H1 (cell line): Measurements from ENCODE around the gene TOGARAM1. TPM values are rescaled to one million over a fixed set of nuclear protein-coding genes. Genes with fewer than 3 reads are reported as not detected.

Experiments
- CTCF ChIA-PET: fragments of 300-600 bp; sonication (Branson Sonifier 250); formaldehyde crosslinking; loops from one replicate; lab custom pipeline; 2021; ENCODE audit not compliant: partially characterized antibody; lab: Charles Lee
- POLR2A ChIA-PET: fragments of 300-600 bp; sonication (Branson Sonifier 250); formaldehyde crosslinking; loops from one replicate; lab custom pipeline; 2021; ENCODE audit warnings: inconsistent platforms; ENCODE audit not compliant: partially characterized antibody; lab: Charles Lee
- DNase-seq, 2 experiments: peaks; one replicate each; pipeline versions ENCODE4 v3.0.0 to v3.0.0-alpha.2; 2010 to 2022; ENCODE audit warnings: low spot score in 2 of 2, low read depth in 1 of 2, mixed read lengths in 1 of 2
- FAIRE-seq: peaks from 2 replicates; lab custom pipeline; 2011; peaks lifted over from hg19 to GRCh38; lab: Jason Lieb, UNC
- H2AFZ ChIP-seq: 2 replicates; pipeline ENCODE4 v1.8.1; 2012; ENCODE audit warnings: low read length, inconsistent platforms
- H2AK5ac ChIP-seq: 2 replicates; pipeline ENCODE4 v1.6.1; 2013; ENCODE audit warnings: low read depth, low read length
- H2BK120ac ChIP-seq: replicated peaks from 2 replicates; pipeline ENCODE3; 2013; ENCODE audit warnings: low read depth, low read length, inconsistent platforms
- H2BK12ac ChIP-seq: 2 replicates; pipeline ENCODE4 v1.6.1; 2013; ENCODE audit warnings: low read depth, low read length
- H2BK15ac ChIP-seq: 2 replicates; pipeline ENCODE4 v1.6.1; 2013; ENCODE audit warnings: low read length
- H2BK20ac ChIP-seq: 2 replicates; pipeline ENCODE4 v1.6.1; 2013; ENCODE audit warnings: low read length
- H2BK5ac ChIP-seq: 2 replicates; pipeline ENCODE4 v1.6.1; 2013; ENCODE audit warnings: low read depth, low read length
- H3K14ac ChIP-seq: 2 replicates; pipeline ENCODE4 v1.6.1; 2013; ENCODE audit warnings: inconsistent platforms; ENCODE audit not compliant: insufficient read length
- H3K18ac ChIP-seq: 2 replicates; pipeline ENCODE4 v1.6.1; 2013; ENCODE audit warnings: low read length; ENCODE audit errors: extremely low read depth
- H3K23ac ChIP-seq: 2 replicates; pipeline ENCODE4 v1.6.1; 2013; ENCODE audit warnings: inconsistent platforms; ENCODE audit not compliant: insufficient read length
- H3K23me2 ChIP-seq: 2 replicates; pipeline ENCODE4 v1.6.1; 2013; ENCODE audit warnings: low read depth, low read length
- H3K27ac ChIP-seq: 2 replicates; pipeline ENCODE4 v1.6.1; 2011; ENCODE audit warnings: low read depth, low read length, inconsistent platforms
- H3K27me3 ChIP-seq, 4 experiments: replicated peaks in 1 of 4; 1 replicate in 1 of 4; 2 replicates in 3 of 4; pipeline versions ENCODE4 v1.6.1 to v1.8.1; 2011 to 2013; ENCODE audit warnings: low read length in 3 of 4, mild to moderate bottlenecking in 3 of 4, inconsistent platforms in 2 of 4, mixed read lengths in 2 of 4, moderate library complexity in 1 of 4; ENCODE audit not compliant: control insufficient read depth in 3 of 4, insufficient read depth in 3 of 4; ENCODE audit errors: extremely low read depth in 1 of 4
- H3K36me3 ChIP-seq, 4 experiments: 2 replicates each; pipeline versions ENCODE4 v1.6.1 to v1.8.1; 2011 to 2013; ENCODE audit warnings: mild to moderate bottlenecking in 4 of 4, low read length in 3 of 4, moderate library complexity in 2 of 4, control low read depth in 1 of 4, inconsistent platforms in 1 of 4; ENCODE audit not compliant: insufficient read depth in 4 of 4, control insufficient read depth in 2 of 4
- H3K4ac ChIP-seq: replicated peaks from 2 replicates; pipeline ENCODE3; 2013; ENCODE audit warnings: low read length, low read depth, mixed read lengths, inconsistent platforms; ENCODE audit not compliant: insufficient read length
- H3K4me1 ChIP-seq, 4 experiments: replicated peaks in 1 of 4; 1 replicate in 1 of 4; 2 replicates in 3 of 4; pipeline versions ENCODE4 v1.6.1 to v1.8.1; 2011 to 2013; ENCODE audit warnings: low read length in 3 of 4, inconsistent platforms in 2 of 4, mixed read lengths in 1 of 4; ENCODE audit not compliant: insufficient read depth in 4 of 4, control insufficient read depth in 3 of 4
- H3K4me2 ChIP-seq, 2 experiments: 2 replicates each; pipeline versions ENCODE4 v1.6.1 to v1.8.1; 2011 to 2013; ENCODE audit warnings: low read depth in 2 of 2, low read length in 2 of 2, control low read depth in 1 of 2, inconsistent platforms in 1 of 2, mild to moderate bottlenecking in 1 of 2; ENCODE audit not compliant: insufficient read depth in 1 of 2
- H3K4me3 ChIP-seq, 4 experiments: fragments of 200-600, 300-600 bp in 1 of 4; sonication (generic), shearing (Covaris generic), sonication (Bioruptor Twin) in 1 of 4; 2 replicates each; pipeline versions ENCODE4 v1.5.1 to v1.8.1; 2011 to 2016; ENCODE audit warnings: low read length in 4 of 4, low read depth in 3 of 4, control low read depth in 2 of 4, inconsistent platforms in 2 of 4, mild to moderate bottlenecking in 2 of 4, mixed read lengths in 1 of 4, moderate library complexity in 1 of 4; ENCODE audit not compliant: insufficient read depth in 2 of 4; ENCODE audit errors: extremely low read depth in 1 of 4
- H3K56ac ChIP-seq: replicated peaks from 2 replicates; pipeline ENCODE3; 2013; ENCODE audit warnings: low read depth, mild to moderate bottlenecking, mixed read lengths, low read length, inconsistent platforms; ENCODE audit not compliant: insufficient read length
- H3K79me1 ChIP-seq: 2 replicates; pipeline ENCODE4 v1.6.1; 2013; ENCODE audit warnings: low read depth, low read length, control low read depth
- H3K79me2 ChIP-seq, 2 experiments: 2 replicates each; pipeline versions ENCODE4 v1.6.1 to v1.8.1; 2012 to 2013; ENCODE audit warnings: low read length in 2 of 2, mild to moderate bottlenecking in 2 of 2, inconsistent platforms in 1 of 2; ENCODE audit not compliant: insufficient read depth in 2 of 2, control insufficient read depth in 1 of 2
- H3K9ac ChIP-seq, 4 experiments: replicated peaks in 1 of 4; 1 replicate in 1 of 4; 2 replicates in 3 of 4; pipeline versions ENCODE4 v1.6.1 to v1.8.1; 2011 to 2013; ENCODE audit warnings: low read depth in 3 of 4, low read length in 3 of 4, control low read depth in 2 of 4, mild to moderate bottlenecking in 2 of 4, moderate library complexity in 2 of 4, inconsistent platforms in 1 of 4; ENCODE audit errors: extremely low read depth in 1 of 4
- H3K9me3 ChIP-seq, 2 experiments: 2 replicates each; pipeline versions ENCODE4 v1.6.1 to v1.8.1; 2012 to 2013; ENCODE audit warnings: mild to moderate bottlenecking in 2 of 2, moderate library complexity in 2 of 2, control low read depth in 1 of 2, inconsistent platforms in 1 of 2, low read depth in 1 of 2, low read length in 1 of 2, mixed read lengths in 1 of 2; ENCODE audit not compliant: insufficient read depth in 2 of 2
- H4K20me1 ChIP-seq, 2 experiments: replicated peaks in 1 of 2; 2 replicates each; pipeline versions ENCODE3 to v1.8.1; 2011 to 2013; ENCODE audit warnings: inconsistent platforms in 2 of 2, low read length in 2 of 2, mild to moderate bottlenecking in 1 of 2; ENCODE audit not compliant: insufficient read depth in 2 of 2, control insufficient read depth in 1 of 2
- H4K5ac ChIP-seq: 2 replicates; pipeline ENCODE4 v1.6.1; 2013; ENCODE audit warnings: low read length, low read depth, mixed read lengths, inconsistent platforms; ENCODE audit not compliant: insufficient read length
- H4K8ac ChIP-seq: 2 replicates; pipeline ENCODE4 v1.8.0; 2013; ENCODE audit warnings: mild to moderate bottlenecking, moderate library complexity, low read length, inconsistent platforms; ENCODE audit not compliant: insufficient read depth; ENCODE audit errors: extremely low read depth
- H4K91ac ChIP-seq: replicated peaks from 2 replicates; pipeline ENCODE3; 2013; ENCODE audit warnings: low read length, mixed read lengths, inconsistent platforms; ENCODE audit not compliant: insufficient read length
- CBX8 ChIP-seq: fragments of 300-800, 300-1000 bp; sonication (generic); IDR thresholded peaks from 2 replicates; pipeline ENCODE4 v1.7.1; 2016; ENCODE audit warnings: low read depth, low read length, borderline replicate concordance
- CHD2 ChIP-seq: IDR thresholded peaks from 2 replicates; pipeline ENCODE4 v1.6.1; 2012; ENCODE audit warnings: low read length, improper control_type of control experiment
- CTBP2 ChIP-seq: IDR thresholded peaks from 2 replicates; pipeline ENCODE4 v1.7.0; 2011; ENCODE audit warnings: borderline replicate concordance, mild to moderate bottlenecking, moderate library complexity, mixed read lengths, low read length; ENCODE audit not compliant: insufficient read depth, insufficient read length
- FOSL1 ChIP-seq: IDR thresholded peaks from 2 replicates; pipeline ENCODE4 v1.6.1; 2011; ENCODE audit warnings: mild to moderate bottlenecking, low read depth, low read length, moderate library complexity; ENCODE audit not compliant: insufficient read depth
- POU5F1 ChIP-seq: IDR thresholded peaks from 2 replicates; pipeline ENCODE4 v1.6.1; 2011; ENCODE audit warnings: low read depth, mild to moderate bottlenecking, low read length, moderate library complexity
- SUZ12 ChIP-seq: fragments of 200-600 bp; sonication (generic); IDR thresholded peaks from 2 replicates; pipeline ENCODE4 v1.6.1; 2012; ENCODE audit warnings: mild to moderate bottlenecking, inconsistent platforms, low read length, moderate library complexity, mixed read lengths
- WGBS, 2 experiments: shearing (Covaris generic) in 1 of 2; methylation state at CpG; one replicate each; pipeline versions ENCODE4 v1.1.6 to v1.1.7; 2013 to 2015; ENCODE audit warnings: low lambda C conversion rate in 2 of 2, mixed read lengths in 2 of 2, inconsistent platforms in 1 of 2, low coverage in 1 of 2, missing lambda C conversion rate in 1 of 2; ENCODE audit not compliant: insufficient replicate concordance in 2 of 2, insufficient coverage in 1 of 2, insufficient read length in 1 of 2; ENCODE audit errors: extremely low coverage in 1 of 2, missing lambda C conversion rate in 1 of 2; 5-methylcytosine and 5-hydroxymethylcytosine counted together
- polyA plus RNA-seq, 7 experiments: library from polyadenylated mRNA; depleted of rRNA in 3 of 7; stranded (reverse) in 5 of 7; unstranded in 2 of 7; fragments of >200 nt in 5 of 7; fragments of 200-250 nt in 2 of 7; gene quantifications; 1 replicate in 5 of 7; 2 replicates in 1 of 7; 4 replicates in 1 of 7; pipeline versions ENCODE4 v1.2.1 to v1.2.3, GENCODE V29; 2011 to 2013; ENCODE audit warnings: missing spikeins in 2 of 7, mixed read lengths in 2 of 7
- total RNA-seq: library from RNA; stranded (reverse); fragmentation: NEBNext Ultra II Directional; extraction: Animal tissue kit (Norgen Biotek cat#: 25700); gene quantifications from 2 replicates; pipeline ENCODE4 v1.2.1, GENCODE V29; 2021

TOGARAM1 gene
- total and polyA plus RNA-seq, 2 of the 8 experiments (the other 6 are each of a cell fraction or from before 2014, with no cell fraction given) = 2.5 to 6.8 TPM

- Histone ChIP-seq H3K4me1 (no peaks in the 10 kb centered on the region), H2BK120ac (no peak overlapping the region), H4K20me1 (no peaks in the 10 kb centered on the region), H2AFZ (no peak overlapping the region), H2BK12ac (no peak overlapping the region), H2BK15ac (no peak overlapping the region), H4K8ac (no peak overlapping the region), H2BK20ac (no peak overlapping the region), H3K9me3 (no peaks in the 10 kb centered on the region), H3K36me3 (no peaks in the 10 kb centered on the region), H3K27ac (no peak overlapping the region), H3K18ac (no peak overlapping the region), H3K79me1 (no peaks in the 10 kb centered on the region), H3K56ac (no peak overlapping the region), H3K79me2 (no peaks in the 10 kb centered on the region), H3K9ac (no peak overlapping the region), H3K4me3 (no peak overlapping the region), H3K23ac (no peak overlapping the region), H3K23me2 (no peaks in the 10 kb centered on the region), H4K5ac (no peak overlapping the region), H3K4me2 (no peak overlapping the region), H2AK5ac (no peak overlapping the region), H2BK5ac (no peak overlapping the region)
- no peak for DNase-seq
- WGBS, 2 experiments = 88% methylated on average over 7 of the region's 7 CpGs; no CpG with 5 or more reads in 1 of the 2 experiments
- TF ChIP-seq CBX8 (no peak), FOSL1 (no peak), CHD2 (no peak), CTBP2 (no peak), SUZ12 (no peak), POU5F1 (no peak)
- TF ChIP-seq, all 59 proteins: peak for 0
- Histone ChIP-seq H3K27me3 (no peaks in the 10 kb centered on the region), H4K91ac (no peak overlapping the region), H3K4ac (no peak overlapping the region), H3K14ac (no peak overlapping the region)
- ChIA-PET CTCF (interaction anchor here (1.0 kb wide), 1 partner anchor 16 kb away, joined by 3 read pairs; no protein-coding TSS in a partner anchor), POLR2A (no interaction called here)
- FAIRE-seq = no peak
These were observed 33.2 kb upstream of the TOGARAM1 start for GRCh38 chr14:44928793-44929192.
